SK-N-SH (cell line): Measurements from ENCODE around the gene TP53TG5. TPM values are rescaled to one million over a fixed set of nuclear protein-coding genes. Genes with fewer than 3 reads are reported as not detected.

Experiments used
- CTCF ChIA-PET: fragments of 300-600, 350-600 bp; formaldehyde crosslinking; extraction: SDS; loops from one replicate; lab custom pipeline; 2021; lab: Yijun Ruan, JAX
- POLR2A ChIA-PET: fragments of 350-600 bp; sonication (Branson Sonifier 250); formaldehyde crosslinking; extraction: SDS; loops from one replicate; lab custom pipeline; 2020; ENCODE audit warnings: antibody characterized with exemption, inconsistent platforms; lab: Yijun Ruan, JAX
- DNase-seq: peaks from one replicate; pipeline ENCODE4 v3.0.0; 2012
- H2AFZ ChIP-seq: fragments of 200-600 bp; sonication (generic); 2 replicates; pipeline ENCODE4 v1.8.1; 2016; ENCODE audit warnings: antibody characterized with exemption, mild to moderate bottlenecking, low read depth
- H3F3A ChIP-seq: fragments of 200-600 bp; sonication (generic); replicated peaks from 2 replicates; pipeline ENCODE3; 2016; ENCODE audit warnings: antibody characterized with exemption, mild to moderate bottlenecking; ENCODE audit not compliant: insufficient read depth
- H3K27ac ChIP-seq, 2 experiments: fragments of 200-500 bp in 1 of 2; fragments of 200-600 bp in 1 of 2; sonication (Bioruptor generic) in 1 of 2; sonication (generic), shearing (Covaris generic) in 1 of 2; 2 replicates each; pipeline versions ENCODE4 v1.5.1 to v1.6.1; 2014 to 2016; ENCODE audit warnings: low read depth in 2 of 2, inconsistent platforms in 1 of 2, low read length in 1 of 2, mild to moderate bottlenecking in 1 of 2, mixed read lengths in 1 of 2
- H3K27me3 ChIP-seq: fragments of 200-600 bp; sonication (generic), shearing (Covaris generic); 2 replicates; pipeline ENCODE4 v1.6.1; 2016; ENCODE audit warnings: mixed run types; ENCODE audit not compliant: insufficient read depth
- H3K36me3 ChIP-seq, 2 experiments: fragments of 200-500 bp in 1 of 2; fragments of 200-600 bp in 1 of 2; sonication (Bioruptor generic) in 1 of 2; sonication (generic) in 1 of 2; replicated peaks in 1 of 2; 2 replicates each; pipeline versions ENCODE3 to v1.5.1; 2014 to 2016; ENCODE audit warnings: low read length in 1 of 2, mild to moderate bottlenecking in 1 of 2; ENCODE audit not compliant: insufficient read depth in 2 of 2, control insufficient read depth in 1 of 2
- H3K4me1 ChIP-seq, 2 experiments: fragments of 200-500 bp in 1 of 2; fragments of 200-600 bp in 1 of 2; sonication (Bioruptor generic) in 1 of 2; sonication (generic), shearing (Covaris generic) in 1 of 2; 2 replicates each; pipeline versions ENCODE4 v1.5.1 to v1.6.1; 2014 to 2016; ENCODE audit warnings: low read depth in 1 of 2, low read length in 1 of 2, mixed run types in 1 of 2; ENCODE audit not compliant: insufficient read depth in 2 of 2, control insufficient read depth in 1 of 2
- H3K4me2 ChIP-seq: fragments of 200-600 bp; sonication (generic), shearing (Covaris generic); 2 replicates; pipeline ENCODE4 v1.6.1; 2017; ENCODE audit warnings: mixed run types
- H3K4me3 ChIP-seq, 2 experiments: fragments of 200-500 bp in 1 of 2; fragments of 200-600 bp in 1 of 2; sonication (Bioruptor generic) in 1 of 2; sonication (generic), shearing (Covaris generic) in 1 of 2; 2 replicates each; pipeline versions ENCODE4 v1.5.1 to v1.8.1; 2014 to 2016; ENCODE audit warnings: low read depth in 2 of 2, inconsistent platforms in 1 of 2, low read length in 1 of 2, mild to moderate bottlenecking in 1 of 2, mixed read lengths in 1 of 2, moderate library complexity in 1 of 2
- H3K79me2 ChIP-seq: fragments of 200-600 bp; sonication (generic); 2 replicates; pipeline ENCODE4 v1.8.1; 2017; ENCODE audit warnings: mild to moderate bottlenecking; ENCODE audit not compliant: insufficient read depth
- H3K9ac ChIP-seq: fragments of 200-600 bp; sonication (generic); 2 replicates; pipeline ENCODE4 v1.6.1; 2017; ENCODE audit warnings: mixed run types
- H3K9me2 ChIP-seq: fragments of 200-600 bp; sonication (generic); 2 replicates; pipeline ENCODE4 v1.6.1; 2017; ENCODE audit warnings: mixed run types
- H3K9me3 ChIP-seq: fragments of 200-600 bp; sonication (generic); 2 replicates; pipeline ENCODE4 v1.6.1; 2017; ENCODE audit warnings: mixed run types, mild to moderate bottlenecking, moderate library complexity
- H4K20me1 ChIP-seq: fragments of 200-600 bp; sonication (generic); 2 replicates; pipeline ENCODE4 v1.6.1; 2017; ENCODE audit warnings: mild to moderate bottlenecking, mixed run types; ENCODE audit not compliant: insufficient read depth
- CTCF ChIP-seq: fragments of 200-600 bp; sonication (generic); IDR thresholded peaks from 2 replicates; pipeline ENCODE4 v1.6.1; 2017; ENCODE audit warnings: antibody characterized with exemption, mild to moderate bottlenecking, moderate library complexity
- EP300 ChIP-seq, 2 experiments: IDR thresholded peaks; 2 replicates each; pipeline versions ENCODE4 v1.4.0 to v1.6.1; 2012; ENCODE audit warnings: borderline replicate concordance in 1 of 2, low read depth in 1 of 2, low read length in 1 of 2
- FOXJ3 ChIP-seq: sonication (generic); formaldehyde crosslinking; IDR thresholded peaks from 2 replicates; pipeline ENCODE4 v1.5.1; 2020; ENCODE audit warnings: mild to moderate bottlenecking, missing genetic modification reagents
- GABPA ChIP-seq: IDR thresholded peaks from 2 replicates; pipeline ENCODE4 v1.4.0; 2012; ENCODE audit warnings: low read depth, mild to moderate bottlenecking
- IRF3 ChIP-seq: fragments of 150-350 bp; IDR thresholded peaks from 2 replicates; pipeline ENCODE4 v1.6.1; 2016; ENCODE audit warnings: mild to moderate bottlenecking, low read depth, low read length
- JUND ChIP-seq: IDR thresholded peaks from 2 replicates; pipeline ENCODE4 v1.4.0; 2012
- MAX ChIP-seq: IDR thresholded peaks from 2 replicates; pipeline ENCODE4 v1.4.0; 2012; ENCODE audit warnings: low read depth
- MEF2A ChIP-seq: IDR thresholded peaks from 2 replicates; pipeline ENCODE4 v1.4.0; 2012; ENCODE audit warnings: low read depth, borderline replicate concordance
- NFIC ChIP-seq: IDR thresholded peaks from 2 replicates; pipeline ENCODE4 v1.4.0; 2012; ENCODE audit warnings: borderline replicate concordance
- PBX3 ChIP-seq: IDR thresholded peaks from 2 replicates; pipeline ENCODE4; 2012
- RAD21 ChIP-seq: IDR thresholded peaks from 2 replicates; pipeline ENCODE4 v1.6.1; 2012; ENCODE audit warnings: mild to moderate bottlenecking, low read length
- RCOR1 ChIP-seq: fragments of 150-350 bp; IDR thresholded peaks from 2 replicates; pipeline ENCODE4 v1.6.1; 2017; ENCODE audit warnings: antibody characterized with exemption, low read length
- RXRA ChIP-seq: IDR thresholded peaks from 2 replicates; pipeline ENCODE4 v1.4.0; 2012; ENCODE audit warnings: low read depth, mild to moderate bottlenecking, borderline replicate concordance
- SIN3A ChIP-seq: IDR thresholded peaks from 2 replicates; pipeline ENCODE4 v1.6.1; 2012; ENCODE audit warnings: low read depth, mild to moderate bottlenecking, low read length, moderate library complexity, borderline replicate concordance
- SMC3 ChIP-seq: IDR thresholded peaks from 2 replicates; pipeline ENCODE4 v1.6.1; 2012; ENCODE audit warnings: low read depth, low read length, improper control_type of control experiment
- TCF12 ChIP-seq: IDR thresholded peaks from 2 replicates; pipeline ENCODE4 v1.4.0; 2012
- USF1 ChIP-seq: IDR thresholded peaks from 2 replicates; pipeline ENCODE4 v1.4.0; 2012; ENCODE audit warnings: low read depth, borderline replicate concordance
- YY1 ChIP-seq: IDR thresholded peaks from 2 replicates; pipeline ENCODE4 v1.4.0; 2012; ENCODE audit warnings: low read depth, mild to moderate bottlenecking
- ZBTB33 ChIP-seq: IDR thresholded peaks from 2 replicates; pipeline ENCODE4 v1.4.0; 2012; ENCODE audit warnings: low read depth, borderline replicate concordance
- whole genome bisulfite sequencing: methylation state at CpG from one replicate; pipeline ENCODE4 v1.1.6; 2017; ENCODE audit warnings: low lambda C conversion rate; 5-methylcytosine and 5-hydroxymethylcytosine counted together
- polyA plus RNA-seq, 3 experiments: library from polyadenylated mRNA; depleted of rRNA; stranded (reverse); fragments of >200 nt; gene quantifications; 2 replicates each; pipeline ENCODE4 v1.2.3, GENCODE V29; 2012

The TP53TG5 gene
- polyA plus RNA-seq, 1 of the 3 experiments (the other 2 are of a cell fraction): not detected

- POLR2A ChIA-PET: no interaction called here
- H3K9me2 ChIP-seq: no peaks in the 10 kb centered on the region
- peaks cover 4% of the 10 kb centered on the region for H3F3A ChIP-seq
- no peaks in the 10 kb centered on the region for H4K20me1 ChIP-seq
- no peak overlapping the region for H3K4me2 ChIP-seq
- no peak overlapping the region for H2AFZ ChIP-seq
- TF ChIP-seq EP300 (IDR thresholded peaks at IDR 0.05; ENCODE audit: borderline replicate concordance in 1 of 2, low read depth in 1 of 2, low read length in 1 of 2): no peak
- TF ChIP-seq USF1: no peak
- no peak for TF ChIP-seq FOXJ3 (CRISPR knock-in tag)
- no peak for TF ChIP-seq RXRA
- TF ChIP-seq YY1: no peak
- no peak for TF ChIP-seq GABPA
- no peak for TF ChIP-seq RCOR1
- no peak for TF ChIP-seq NFIC
- TF ChIP-seq JUND: no peak
- TF ChIP-seq MAX: no peak
- TF ChIP-seq SMC3: no peak
- no peak for TF ChIP-seq IRF3
- TF ChIP-seq TCF12: no peak
- no peak for TF ChIP-seq ZBTB33
- DNase-seq: no peak
- no peaks in the 10 kb centered on the region for H3K79me2 ChIP-seq
- H3K9me3 ChIP-seq: no peaks in the 10 kb centered on the region
- H3K36me3 ChIP-seq: peaks cover 7 to 22% of the 10 kb centered on the region in 2 experiments
- H3K4me3 ChIP-seq: no peak overlapping the region
- peaks cover 0 to 8% of the 10 kb centered on the region in 2 experiments; a peak in 1 of 4 replicates for H3K4me1 ChIP-seq
- no peaks in the 10 kb centered on the region for H3K27me3 ChIP-seq
- no peak overlapping the region for H3K9ac ChIP-seq
- CTCF ChIA-PET: interaction anchor here (1.3 to 9.8 kb wide), 6 partner anchors 16 to 128 kb away, joined by 3 to 122 read pairs (median 30); partner anchors contain the start of gene SYS1
- no peak overlapping the region for H3K27ac ChIP-seq
These were observed 54.4 kb downstream of the TP53TG5 start for GRCh38 chr20:45323731-45324130.

- Histone ChIP-seq H3K9ac (no peak overlapping the region), H3K36me3 (peaks cover 7 to 16% of the 10 kb centered on the region in 2 experiments), H3K4me3 (no peak overlapping the region), H4K20me1 (no peaks in the 10 kb centered on the region), H2AFZ (no peak overlapping the region), H3K4me2 (no peak overlapping the region), H3K79me2 (no peaks in the 10 kb centered on the region), H3K27me3 (no peaks in the 10 kb centered on the region), H3K4me1 (peaks cover 0 to 8% of the 10 kb centered on the region in 2 experiments; a peak in 1 of 4 replicates), H3K9me2 (no peaks in the 10 kb centered on the region), H3K9me3 (no peaks in the 10 kb centered on the region), H3K27ac (no peak overlapping the region), H3F3A (peaks cover 4% of the 10 kb centered on the region)
- no peak for DNase-seq
- 95% methylated on average over 6 of the region's 7 CpGs for WGBS
- ChIA-PET CTCF (interaction anchor here (0.6 to 9.8 kb wide), 9 partner anchors 21 to 449 kb away, joined by 3 to 122 read pairs (median 54); partner anchors contain the start of gene SYS1), POLR2A (interaction anchor here (0.9 kb wide), 1 partner anchor 114 kb away, joined by 3 read pairs; no protein-coding TSS in a partner anchor)
- TF ChIP-seq RAD21 (peak; percentile 65), SIN3A (no peak), PBX3 (peak; percentile 64), MEF2A (no peak), CTCF (peak; percentile 31; the same call in 1 of the 2 replicates), SMC3 (peak; percentile 34; the same call in 1 of the 2 replicates)
These were observed 55.2 kb downstream of the TP53TG5 start for GRCh38 chr20:45322952-45323383.
